Smooth muscle cell of the brain vasculature (primary cell): ENCODE results near the gene VWC2.
"Not testable (repeated sequence)": the region's sequence is repeated elsewhere in the genome, so short reads cannot be mapped to it uniquely, and the experiment has no call there.

Experiments
- DNase-seq: peaks from one replicate; pipeline ENCODE4 v3.0.0-alpha.2; 2012; ENCODE audit warnings: low read depth, low spot score

The VWC2 gene

DNA sequence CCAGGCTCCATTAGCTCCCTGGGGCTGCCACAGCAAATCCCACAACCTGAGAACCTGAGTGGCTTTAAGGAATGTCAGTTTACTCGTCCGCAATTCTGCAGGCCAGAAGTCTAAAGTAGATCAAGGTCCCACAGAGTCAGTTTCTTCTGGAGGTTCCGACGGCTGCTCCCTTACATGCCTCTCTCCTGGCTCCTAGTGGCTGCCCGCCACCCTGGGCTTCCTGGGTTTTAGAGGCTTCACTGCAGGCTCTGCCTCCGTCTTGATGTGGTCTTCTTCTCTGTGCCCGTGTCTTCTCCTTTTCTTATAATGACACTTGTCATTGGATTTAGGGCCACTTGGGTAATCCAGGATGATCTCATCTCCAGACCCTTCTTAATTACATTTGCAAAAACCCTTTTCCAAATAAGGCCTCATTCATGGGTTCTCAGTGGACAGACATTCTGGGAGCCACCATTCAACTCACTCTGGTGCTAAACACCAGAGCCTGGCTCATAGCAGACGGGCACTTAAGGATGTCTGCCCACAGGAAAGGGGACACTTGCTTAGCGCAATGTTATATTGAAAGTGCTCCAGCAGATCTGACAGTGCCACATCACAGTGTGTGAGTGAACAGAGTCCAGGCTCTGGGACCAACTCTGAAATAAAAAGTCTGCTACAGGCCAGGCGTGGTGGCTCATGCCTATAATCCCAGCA is 77.6 kb downstream of the VWC2 start:
- DNase-seq: no peak

DNA sequence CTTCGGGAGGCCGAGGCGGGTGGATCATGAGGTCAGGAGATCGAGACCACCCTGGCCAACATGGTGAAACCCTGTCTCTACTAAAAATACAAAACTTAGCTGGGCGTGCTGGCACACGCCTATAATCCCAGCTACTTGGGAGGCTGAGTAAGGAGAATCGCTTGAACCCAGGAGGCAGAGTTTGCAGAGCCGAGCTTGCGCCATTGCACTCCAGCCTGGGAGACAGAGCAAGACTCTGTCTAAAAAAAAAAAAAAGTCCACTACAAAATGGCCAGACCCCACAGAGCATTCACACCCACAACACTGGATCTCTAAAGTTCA is 78.1 kb downstream of the VWC2 start:
- DNase-seq: not testable (repeated sequence)

DNA sequence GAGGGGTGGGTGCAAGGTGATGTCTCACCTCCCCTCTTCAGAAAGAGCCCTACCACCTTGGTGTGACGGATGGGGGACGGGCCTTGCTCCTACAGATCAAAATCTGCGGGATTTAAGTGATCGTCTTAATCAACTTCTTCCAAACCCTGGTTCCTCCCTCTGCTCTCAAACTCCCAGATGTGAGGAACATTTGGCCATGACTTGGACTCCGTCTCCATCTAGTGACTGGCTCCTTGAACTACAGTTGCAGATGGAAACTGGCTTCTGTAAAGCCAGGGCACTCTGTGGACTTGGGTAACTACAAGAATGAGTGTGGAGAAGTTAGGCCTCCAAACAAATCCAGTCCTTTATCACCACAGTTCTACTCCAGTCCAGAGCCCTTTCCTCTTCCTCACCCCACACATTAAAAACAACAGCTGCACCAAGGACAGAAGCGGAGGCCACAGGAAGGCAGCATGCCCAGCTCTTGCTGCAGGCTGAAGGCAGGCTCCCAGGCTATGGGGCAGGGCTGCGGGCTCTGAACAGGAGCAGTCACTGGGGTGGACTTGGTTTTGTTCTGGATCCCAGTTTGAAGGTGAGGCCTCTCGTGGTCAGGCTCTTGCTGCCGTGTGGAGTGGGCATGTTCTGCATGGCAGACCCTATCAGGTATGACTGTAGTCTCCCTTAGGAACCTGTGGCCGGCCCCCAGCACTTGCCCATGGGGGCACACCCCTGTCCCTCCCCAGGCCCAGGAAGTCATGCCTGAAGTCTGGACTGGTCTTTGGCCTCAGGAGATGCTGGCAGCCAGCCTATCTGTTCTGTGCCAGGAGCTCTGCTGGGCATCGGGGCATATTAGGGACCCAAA is 79.4 kb downstream of the VWC2 start:
- DNase-seq: no peak

DNA sequence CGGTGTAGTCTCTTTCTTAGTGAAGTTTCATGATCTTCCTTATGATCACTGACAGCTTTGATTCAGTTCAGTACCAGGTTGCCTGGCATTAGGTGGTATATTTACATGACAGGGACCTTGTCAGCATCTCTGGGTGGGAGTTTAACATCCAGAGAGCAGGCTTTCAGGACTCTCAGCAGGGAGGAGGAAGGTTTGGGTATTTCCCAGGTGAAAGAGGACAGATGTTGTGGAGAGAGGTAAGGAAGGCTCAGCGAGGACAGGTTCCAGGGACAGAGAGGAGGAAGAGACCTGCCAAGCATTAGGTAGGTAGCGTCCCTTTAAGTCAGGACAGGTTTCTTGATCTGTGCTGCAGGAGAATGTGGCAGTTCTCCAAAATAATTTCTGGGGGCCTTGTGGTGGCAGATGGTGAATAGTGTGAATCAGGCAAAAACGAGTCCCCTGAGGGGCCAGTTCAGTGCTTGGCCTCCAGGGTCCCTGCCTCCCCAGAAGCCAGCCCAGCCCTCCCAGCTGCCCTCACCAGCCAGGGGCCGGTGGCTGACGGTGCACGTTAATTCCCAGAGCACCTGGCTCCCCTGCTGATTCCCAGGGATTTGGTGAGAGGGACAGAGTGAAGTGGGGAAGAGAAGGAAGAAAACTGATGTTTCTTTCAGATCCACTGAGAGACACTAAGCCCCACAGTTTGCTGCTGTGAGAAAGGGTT is 82.0 kb downstream of the VWC2 start:
- no peak for DNase-seq

DNA sequence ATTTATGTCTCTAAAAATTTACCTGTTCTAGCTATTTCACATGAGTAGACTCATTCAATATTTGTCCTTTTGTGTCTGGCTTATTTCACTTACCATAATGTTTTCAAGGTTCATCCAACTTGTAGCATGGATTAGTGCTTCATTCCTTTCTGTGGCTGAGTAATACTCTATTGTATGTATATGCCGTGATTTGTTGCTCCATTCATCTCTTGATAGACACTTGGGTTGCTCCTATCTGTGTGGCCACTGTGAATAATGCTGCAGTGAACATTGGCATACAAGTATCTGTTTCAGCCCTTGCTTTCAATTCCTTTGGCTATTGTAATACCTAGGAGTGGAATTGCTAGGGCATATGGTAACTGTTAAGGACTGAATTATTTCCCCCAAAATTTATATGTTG is 86.9 kb downstream of the VWC2 start:
- no peak for DNase-seq

DNA sequence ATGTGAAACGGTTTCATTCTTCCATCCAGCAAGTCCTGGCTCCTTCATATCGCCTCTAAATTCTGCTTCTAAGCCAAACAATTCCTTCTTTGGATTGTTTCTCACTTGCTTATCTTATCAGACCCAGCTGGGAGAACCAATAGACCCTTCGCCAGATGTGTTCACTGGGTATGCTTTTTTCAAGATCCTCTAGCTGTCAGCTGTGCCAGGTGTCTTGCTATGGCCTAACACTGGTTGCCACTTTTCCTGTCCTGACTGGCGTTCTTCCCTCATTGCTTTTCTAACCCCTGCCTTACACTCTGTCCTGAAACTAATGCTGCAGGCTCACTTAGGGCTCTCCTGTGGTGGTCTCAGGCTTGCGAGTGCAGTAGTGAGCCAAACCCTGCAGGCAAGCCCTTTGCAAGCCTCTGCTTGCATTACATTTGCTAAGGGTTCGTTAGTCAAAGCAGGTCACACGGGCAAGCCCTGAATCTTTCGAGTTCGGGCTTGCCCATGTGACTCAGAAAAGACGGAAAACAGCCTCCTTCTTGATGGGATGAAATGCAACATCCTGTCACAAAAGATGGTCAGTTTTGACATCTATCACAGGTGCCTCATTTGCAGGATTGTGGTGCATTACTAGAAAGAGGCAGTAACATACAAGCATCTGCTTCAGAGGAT is 92.8 kb downstream of the VWC2 start:
- DNase-seq: no peak

DNA sequence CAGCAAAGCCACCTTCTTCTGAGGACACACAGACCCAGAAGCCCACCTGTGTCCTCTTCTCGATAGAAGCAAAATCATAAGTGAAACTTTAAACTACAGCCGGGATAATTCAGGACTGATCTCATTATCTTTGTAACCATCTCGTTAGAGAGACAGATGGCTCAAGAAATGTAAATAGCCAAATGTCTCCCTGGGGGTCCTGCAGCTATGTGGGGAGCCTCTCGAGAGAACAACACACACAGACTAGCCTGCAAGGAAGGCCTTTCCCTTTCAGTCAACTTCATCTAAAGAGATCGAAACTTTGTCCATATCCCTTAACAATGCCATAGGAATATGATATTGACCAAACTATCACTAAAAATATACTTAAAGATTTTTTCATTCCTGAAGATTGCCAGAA is 93.5 kb downstream of the VWC2 start:
- DNase-seq: no peak

DNA sequence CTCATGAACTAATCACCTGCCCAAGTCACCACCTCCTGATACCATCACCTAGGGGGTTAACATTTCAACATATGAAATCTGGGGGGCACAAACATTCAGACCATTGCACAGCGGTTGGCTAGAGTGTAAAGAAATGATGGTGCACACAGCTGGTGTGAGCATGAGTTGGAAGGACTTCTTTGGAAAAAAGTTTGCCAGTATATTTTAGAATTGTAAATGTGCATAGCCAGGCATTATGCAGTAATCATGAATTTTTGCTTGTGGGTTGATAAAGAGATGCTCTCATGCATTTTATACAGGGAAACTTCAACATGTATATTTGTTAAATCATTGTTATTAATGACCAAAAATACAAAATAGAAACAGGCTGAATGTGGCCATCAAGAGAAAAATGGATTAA is 100.0 kb downstream of the VWC2 start:
- DNase-seq: no peak

DNA sequence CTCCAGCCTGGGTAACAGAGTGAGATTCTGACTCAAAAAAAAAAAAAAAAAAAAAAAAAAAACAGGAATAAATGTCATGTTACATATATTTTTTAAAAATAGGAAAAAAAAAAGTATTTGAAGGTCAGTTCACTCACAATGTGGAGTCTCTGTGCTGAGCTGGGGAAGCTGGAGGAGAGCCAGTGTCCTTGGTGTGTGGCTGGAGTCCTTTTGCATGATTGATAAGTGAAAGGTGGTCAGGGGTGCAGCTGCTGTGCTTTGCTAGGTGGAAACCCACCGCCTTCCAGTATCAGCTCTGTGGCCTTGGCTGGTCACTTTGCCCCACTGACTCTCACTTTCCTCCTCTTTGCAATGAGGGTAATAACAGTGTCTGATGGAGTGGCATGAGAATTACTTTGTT is 101.9 kb downstream of the VWC2 start:
- no peak for DNase-seq

DNA sequence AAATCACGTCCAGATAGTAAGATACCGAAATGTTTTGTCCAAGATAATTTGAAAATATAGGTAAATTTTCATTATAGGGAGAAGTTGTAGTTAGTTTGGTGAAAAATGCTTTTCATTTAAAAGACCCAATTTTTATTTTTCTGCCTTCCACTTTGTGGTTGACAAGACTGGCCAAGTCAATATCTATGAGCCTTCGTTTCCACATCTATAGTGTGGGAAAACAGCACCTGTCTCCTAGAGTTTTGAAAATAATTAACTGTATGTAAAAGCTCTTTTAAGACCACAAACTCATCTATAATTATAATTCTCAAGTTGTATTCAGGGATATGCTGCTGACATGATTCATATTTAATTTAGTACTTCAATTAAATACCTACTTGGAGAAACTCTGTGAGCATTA is 102.8 kb downstream of the VWC2 start:
- no peak for DNase-seq

DNA sequence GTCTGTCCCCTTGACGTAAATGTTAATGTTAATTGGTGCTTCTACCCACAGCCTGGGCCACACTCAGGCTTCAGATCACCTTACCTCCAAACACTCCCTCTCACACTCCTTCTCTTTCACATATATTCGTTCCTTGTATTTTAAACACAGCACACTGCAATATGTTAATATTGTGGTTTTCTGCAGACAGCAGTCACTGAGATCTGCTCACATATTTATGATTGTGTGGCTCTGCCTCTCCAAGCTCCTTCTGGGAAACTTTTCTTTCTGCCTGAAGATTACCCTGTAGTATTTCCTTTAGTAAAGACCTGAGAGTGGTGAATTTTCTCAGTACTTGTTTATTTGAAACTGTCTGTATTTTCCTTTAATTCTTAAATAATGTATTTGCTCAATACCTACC is 104.7 kb downstream of the VWC2 start:
- no peak for DNase-seq

DNA sequence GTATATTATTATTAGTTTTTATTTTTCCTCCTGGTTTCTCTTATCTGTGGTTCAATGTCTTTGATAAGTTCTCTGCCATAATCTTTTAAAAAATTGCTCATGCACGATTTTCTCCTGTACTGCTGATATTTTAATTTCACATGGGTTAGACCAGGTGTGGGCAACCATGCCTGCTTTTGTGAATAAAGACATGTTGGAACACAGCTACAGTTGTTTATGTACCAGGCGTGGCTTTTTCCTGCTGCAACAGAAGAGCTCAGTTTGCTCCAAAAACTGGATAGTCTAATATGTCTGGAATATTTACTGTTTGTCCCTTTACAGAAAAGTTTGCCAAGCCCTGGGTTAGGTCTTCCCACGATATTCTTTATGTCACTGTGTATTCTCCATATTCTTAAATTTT is 105.2 kb downstream of the VWC2 start:
- no peak for DNase-seq

DNA sequence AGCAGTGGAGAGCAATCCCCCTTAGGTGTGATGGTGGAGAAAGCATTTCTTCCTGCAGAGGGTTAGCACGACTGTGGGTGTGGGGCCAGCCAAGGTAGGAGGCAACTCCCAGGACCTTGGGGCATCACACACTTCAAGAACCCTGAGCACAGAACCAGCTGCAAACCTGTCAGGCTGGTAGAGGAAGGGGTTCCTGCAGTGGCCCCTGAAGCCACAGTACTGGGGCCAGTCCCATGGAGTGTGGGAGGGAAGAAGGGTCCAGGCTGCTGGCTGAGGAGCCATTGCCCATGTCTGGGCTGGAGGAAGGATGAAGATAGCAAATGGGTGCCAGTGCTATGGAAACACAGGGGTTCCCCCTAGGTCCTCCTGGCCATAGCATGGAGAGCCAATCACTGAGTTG is 110.5 kb downstream of the VWC2 start:
- no peak for DNase-seq

DNA sequence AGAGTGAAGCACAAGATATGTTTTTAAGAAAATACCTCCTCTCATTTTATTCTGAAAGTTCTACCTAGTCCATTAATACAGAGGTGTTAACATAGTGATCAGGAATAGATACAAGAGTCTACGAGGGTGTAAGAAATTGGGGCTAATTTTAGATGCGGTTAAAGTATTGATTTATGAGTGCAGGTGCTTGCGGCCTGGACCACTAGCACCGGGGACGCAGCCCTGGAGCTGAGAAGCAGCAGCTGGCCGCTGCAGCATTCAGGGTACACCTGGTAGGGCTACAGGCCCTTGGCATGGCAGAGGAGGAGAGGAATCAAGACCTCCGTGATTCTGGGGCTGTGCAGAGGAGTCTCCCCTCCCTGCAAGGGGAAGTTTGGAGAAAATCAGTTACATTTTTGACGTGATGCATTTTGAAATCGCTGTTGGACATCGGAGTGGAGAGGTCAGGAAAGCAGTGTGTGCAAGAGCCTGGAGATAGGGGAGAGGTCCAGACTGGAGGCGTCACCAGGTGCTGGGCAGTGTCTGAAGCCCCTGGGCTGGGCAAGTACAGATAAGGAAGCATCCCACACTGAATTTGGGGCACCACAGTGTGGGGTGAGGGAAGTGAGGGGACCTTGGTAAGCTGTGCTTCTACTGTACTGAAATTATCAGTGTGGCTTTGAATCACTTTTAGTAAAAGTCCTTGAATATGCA is 112.3 kb downstream of the VWC2 start:
- DNase-seq: no peak

DNA sequence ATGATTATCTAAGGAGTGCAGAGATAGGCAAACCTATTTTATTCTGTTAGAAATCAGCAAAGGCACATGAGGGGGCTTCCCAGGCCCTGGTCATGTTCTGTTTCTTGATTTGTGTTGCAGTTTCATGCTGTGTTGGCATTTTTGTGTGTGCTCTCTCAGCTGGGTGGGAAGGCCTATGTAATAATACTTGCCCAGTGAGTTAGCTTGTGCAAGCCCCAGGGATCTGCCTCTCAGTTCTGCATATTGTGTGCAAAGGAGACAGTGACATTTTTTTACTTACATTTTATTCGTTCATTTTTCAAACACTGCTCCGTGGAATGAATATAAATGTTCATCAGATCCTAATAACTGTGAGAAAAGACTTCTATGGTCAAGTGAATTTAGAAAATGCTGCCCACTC is 119.0 kb downstream of the VWC2 start:
- no peak for DNase-seq

DNA sequence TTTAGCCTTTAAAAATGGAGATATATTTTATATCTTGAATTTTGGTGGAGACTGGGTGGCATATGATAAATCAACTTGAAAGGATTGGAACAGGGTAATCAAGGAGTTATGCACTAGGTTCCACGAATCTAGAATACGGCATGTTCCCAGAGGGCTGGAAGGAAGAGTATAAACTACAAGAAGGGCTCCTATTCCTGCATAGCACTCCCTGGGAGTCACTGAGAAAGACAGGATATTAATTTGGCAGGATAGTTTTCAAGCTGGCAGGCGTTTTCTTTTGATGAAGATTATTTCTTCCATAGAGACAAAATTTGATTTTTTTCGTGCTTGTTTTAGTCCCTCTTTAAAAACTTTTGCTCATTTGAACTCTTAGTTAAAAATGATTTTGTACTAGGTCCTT is 119.7 kb downstream of the VWC2 start:
- DNase-seq: no peak

DNA sequence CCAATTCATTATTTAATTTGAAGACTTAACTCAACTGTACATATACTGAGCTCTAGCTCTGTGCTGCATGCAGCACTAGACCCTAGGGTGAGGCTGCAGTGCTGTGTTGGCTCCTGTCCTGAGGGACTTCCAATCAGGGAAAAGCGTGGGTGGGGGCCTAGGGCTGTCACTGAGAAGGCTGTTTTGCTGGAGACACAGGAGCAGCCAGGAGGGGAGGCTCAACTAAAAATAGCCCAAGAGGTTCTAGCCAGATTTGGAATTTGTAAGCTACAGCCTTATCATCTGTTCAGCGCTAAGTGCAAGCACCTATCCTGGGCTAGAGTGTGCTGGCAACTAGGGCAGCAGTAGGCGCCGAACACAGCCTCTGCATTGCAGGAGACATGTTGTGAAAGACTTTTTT is 121.1 kb downstream of the VWC2 start:
- no peak for DNase-seq

DNA sequence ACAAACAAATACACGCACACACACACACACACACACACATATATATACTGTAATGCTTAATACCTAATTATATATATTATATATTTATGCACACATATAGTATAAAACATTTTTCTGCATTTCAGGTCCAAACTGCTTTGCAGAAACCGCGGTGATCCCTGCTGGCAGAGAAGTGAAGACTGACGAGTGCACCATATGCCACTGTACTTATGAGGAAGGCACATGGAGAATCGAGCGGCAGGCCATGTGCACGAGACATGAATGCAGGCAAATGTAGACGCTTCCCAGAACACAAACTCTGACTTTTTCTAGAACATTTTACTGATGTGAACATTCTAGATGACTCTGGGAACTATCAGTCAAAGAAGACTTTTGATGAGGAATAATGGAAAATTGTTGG is 138.5 kb downstream of the VWC2 start:
- no peak for DNase-seq

DNA sequence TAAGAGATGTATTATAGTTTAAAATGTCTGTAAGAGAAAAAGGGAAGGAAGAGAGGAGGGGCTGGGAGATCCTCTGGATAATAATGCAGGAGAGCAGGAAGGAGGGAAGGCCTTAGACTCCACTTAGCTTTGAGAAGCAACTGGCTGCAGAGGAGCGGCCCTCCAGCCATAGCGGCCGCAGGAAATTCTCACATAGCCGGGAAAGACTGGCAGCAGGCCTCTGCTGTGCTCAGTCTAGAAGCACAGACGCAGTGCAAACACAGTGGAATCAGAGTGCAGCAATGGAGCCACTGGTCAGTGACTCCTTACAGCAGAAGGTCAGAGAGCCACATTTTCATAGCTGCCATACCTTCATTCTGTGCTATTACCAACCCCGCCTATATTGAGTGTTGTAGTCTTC is 153.3 kb downstream of the VWC2 start:
- DNase-seq: no peak

DNA sequence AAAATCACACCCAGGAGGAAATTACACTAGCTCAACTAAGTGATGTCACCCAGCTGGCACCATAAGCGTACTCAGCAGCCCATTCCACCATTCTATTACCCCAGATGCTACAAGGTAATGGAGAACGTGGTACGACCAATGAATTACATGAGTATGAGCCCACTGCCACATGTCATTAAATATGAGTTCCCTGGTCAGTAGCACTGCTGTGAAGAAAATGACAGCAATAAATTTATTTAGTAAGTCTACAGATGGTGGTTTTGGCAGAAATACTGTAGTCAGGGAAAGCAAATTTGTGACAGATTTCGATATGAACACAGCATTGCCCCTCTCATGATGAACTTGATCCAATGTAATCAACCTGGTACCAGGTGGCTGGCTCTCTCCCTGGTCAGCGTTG is 154.2 kb downstream of the VWC2 start:
- DNase-seq: no peak

DNA sequence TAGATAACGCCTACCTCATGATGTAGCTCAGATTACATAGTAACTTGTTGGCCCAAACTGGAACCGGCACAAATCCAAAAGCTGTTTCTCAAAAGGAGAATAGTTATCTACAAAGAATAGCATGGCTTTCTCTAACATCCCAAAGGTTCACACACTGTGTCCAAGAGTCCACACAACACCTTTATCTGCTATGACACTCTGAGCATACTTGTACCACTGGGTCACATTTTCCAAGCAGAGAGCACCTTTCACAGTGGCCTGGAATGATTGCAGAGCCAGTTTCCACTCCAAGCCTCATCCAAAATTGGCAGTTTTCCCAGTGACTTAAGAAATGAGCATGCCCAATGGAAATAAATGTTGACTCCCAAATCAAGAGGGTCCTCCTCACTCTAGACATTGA is 155.3 kb downstream of the VWC2 start:
- DNase-seq: no peak

DNA sequence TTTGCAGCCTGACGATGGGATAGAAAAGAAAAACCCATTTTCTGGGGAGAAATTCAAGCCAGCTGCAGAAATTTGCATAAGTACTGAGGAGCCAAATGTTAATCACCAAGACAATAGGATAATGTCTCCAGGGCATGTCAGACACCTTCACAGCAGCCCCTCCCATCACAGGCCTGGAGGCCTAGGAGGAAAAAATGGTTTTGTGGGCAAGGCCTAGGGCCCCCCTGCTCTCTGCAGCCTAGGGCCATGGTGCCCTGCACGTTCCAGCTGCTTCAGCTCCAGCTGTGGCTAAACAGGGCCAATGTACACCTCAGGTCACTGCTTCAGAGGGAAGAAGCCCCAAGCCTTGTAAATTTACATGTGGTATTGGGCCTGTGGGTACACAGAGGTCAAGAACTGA is 158.2 kb downstream of the VWC2 start:
- DNase-seq: no peak
